H1 (cell line): ENCODE measurements around the gene NIPAL1. TPM values are rescaled to one million over a fixed set of nuclear protein-coding genes. Genes with fewer than 3 reads are reported as not detected.

Experiments used
- CTCF ChIA-PET: fragments of 300-600 bp; sonication (Branson Sonifier 250); formaldehyde crosslinking; loops from one replicate; lab custom pipeline; 2021; ENCODE audit not compliant: partially characterized antibody; lab: Charles Lee
- POLR2A ChIA-PET: fragments of 300-600 bp; sonication (Branson Sonifier 250); formaldehyde crosslinking; loops from one replicate; lab custom pipeline; 2021; ENCODE audit warnings: inconsistent platforms; ENCODE audit not compliant: partially characterized antibody; lab: Charles Lee
- DNase-seq, 2 experiments: peaks; one replicate each; pipeline versions ENCODE4 v3.0.0 to v3.0.0-alpha.2; 2010 to 2022; ENCODE audit warnings: low spot score in 2 of 2, low read depth in 1 of 2, mixed read lengths in 1 of 2
- FAIRE-seq: peaks from 2 replicates; lab custom pipeline; 2011; peaks lifted over from hg19 to GRCh38; lab: Jason Lieb, UNC
- H2AFZ ChIP-seq: 2 replicates; pipeline ENCODE4 v1.8.1; 2012; ENCODE audit warnings: low read length, inconsistent platforms
- H2AK5ac ChIP-seq: 2 replicates; pipeline ENCODE4 v1.6.1; 2013; ENCODE audit warnings: low read depth, low read length
- H2BK120ac ChIP-seq: replicated peaks from 2 replicates; pipeline ENCODE3; 2013; ENCODE audit warnings: low read depth, low read length, inconsistent platforms
- H2BK12ac ChIP-seq: 2 replicates; pipeline ENCODE4 v1.6.1; 2013; ENCODE audit warnings: low read depth, low read length
- H2BK15ac ChIP-seq: 2 replicates; pipeline ENCODE4 v1.6.1; 2013; ENCODE audit warnings: low read length
- H2BK20ac ChIP-seq: 2 replicates; pipeline ENCODE4 v1.6.1; 2013; ENCODE audit warnings: low read length
- H2BK5ac ChIP-seq: 2 replicates; pipeline ENCODE4 v1.6.1; 2013; ENCODE audit warnings: low read depth, low read length
- H3K14ac ChIP-seq: 2 replicates; pipeline ENCODE4 v1.6.1; 2013; ENCODE audit warnings: inconsistent platforms; ENCODE audit not compliant: insufficient read length
- H3K18ac ChIP-seq: 2 replicates; pipeline ENCODE4 v1.6.1; 2013; ENCODE audit warnings: low read length; ENCODE audit errors: extremely low read depth
- H3K23ac ChIP-seq: 2 replicates; pipeline ENCODE4 v1.6.1; 2013; ENCODE audit warnings: inconsistent platforms; ENCODE audit not compliant: insufficient read length
- H3K23me2 ChIP-seq: 2 replicates; pipeline ENCODE4 v1.6.1; 2013; ENCODE audit warnings: low read depth, low read length
- H3K27ac ChIP-seq: 2 replicates; pipeline ENCODE4 v1.6.1; 2011; ENCODE audit warnings: low read depth, low read length, inconsistent platforms
- H3K27me3 ChIP-seq, 4 experiments: replicated peaks in 1 of 4; 1 replicate in 1 of 4; 2 replicates in 3 of 4; pipeline versions ENCODE4 v1.6.1 to v1.8.1; 2011 to 2013; ENCODE audit warnings: low read length in 3 of 4, mild to moderate bottlenecking in 3 of 4, inconsistent platforms in 2 of 4, mixed read lengths in 2 of 4, moderate library complexity in 1 of 4; ENCODE audit not compliant: control insufficient read depth in 3 of 4, insufficient read depth in 3 of 4; ENCODE audit errors: extremely low read depth in 1 of 4
- H3K36me3 ChIP-seq, 4 experiments: 2 replicates each; pipeline versions ENCODE4 v1.6.1 to v1.8.1; 2011 to 2013; ENCODE audit warnings: mild to moderate bottlenecking in 4 of 4, low read length in 3 of 4, moderate library complexity in 2 of 4, control low read depth in 1 of 4, inconsistent platforms in 1 of 4; ENCODE audit not compliant: insufficient read depth in 4 of 4, control insufficient read depth in 2 of 4
- H3K4ac ChIP-seq: replicated peaks from 2 replicates; pipeline ENCODE3; 2013; ENCODE audit warnings: low read length, low read depth, mixed read lengths, inconsistent platforms; ENCODE audit not compliant: insufficient read length
- H3K4me1 ChIP-seq, 4 experiments: replicated peaks in 1 of 4; 1 replicate in 1 of 4; 2 replicates in 3 of 4; pipeline versions ENCODE4 v1.6.1 to v1.8.1; 2011 to 2013; ENCODE audit warnings: low read length in 3 of 4, inconsistent platforms in 2 of 4, mixed read lengths in 1 of 4; ENCODE audit not compliant: insufficient read depth in 4 of 4, control insufficient read depth in 3 of 4
- H3K4me2 ChIP-seq, 2 experiments: 2 replicates each; pipeline versions ENCODE4 v1.6.1 to v1.8.1; 2011 to 2013; ENCODE audit warnings: low read depth in 2 of 2, low read length in 2 of 2, control low read depth in 1 of 2, inconsistent platforms in 1 of 2, mild to moderate bottlenecking in 1 of 2; ENCODE audit not compliant: insufficient read depth in 1 of 2
- H3K4me3 ChIP-seq, 4 experiments: fragments of 200-600, 300-600 bp in 1 of 4; sonication (generic), shearing (Covaris generic), sonication (Bioruptor Twin) in 1 of 4; 2 replicates each; pipeline versions ENCODE4 v1.5.1 to v1.8.1; 2011 to 2016; ENCODE audit warnings: low read length in 4 of 4, low read depth in 3 of 4, control low read depth in 2 of 4, inconsistent platforms in 2 of 4, mild to moderate bottlenecking in 2 of 4, mixed read lengths in 1 of 4, moderate library complexity in 1 of 4; ENCODE audit not compliant: insufficient read depth in 2 of 4; ENCODE audit errors: extremely low read depth in 1 of 4
- H3K56ac ChIP-seq: replicated peaks from 2 replicates; pipeline ENCODE3; 2013; ENCODE audit warnings: low read depth, mild to moderate bottlenecking, mixed read lengths, low read length, inconsistent platforms; ENCODE audit not compliant: insufficient read length
- H3K79me1 ChIP-seq: 2 replicates; pipeline ENCODE4 v1.6.1; 2013; ENCODE audit warnings: low read depth, low read length, control low read depth
- H3K79me2 ChIP-seq, 2 experiments: 2 replicates each; pipeline versions ENCODE4 v1.6.1 to v1.8.1; 2012 to 2013; ENCODE audit warnings: low read length in 2 of 2, mild to moderate bottlenecking in 2 of 2, inconsistent platforms in 1 of 2; ENCODE audit not compliant: insufficient read depth in 2 of 2, control insufficient read depth in 1 of 2
- H3K9ac ChIP-seq, 4 experiments: replicated peaks in 1 of 4; 1 replicate in 1 of 4; 2 replicates in 3 of 4; pipeline versions ENCODE4 v1.6.1 to v1.8.1; 2011 to 2013; ENCODE audit warnings: low read depth in 3 of 4, low read length in 3 of 4, control low read depth in 2 of 4, mild to moderate bottlenecking in 2 of 4, moderate library complexity in 2 of 4, inconsistent platforms in 1 of 4; ENCODE audit errors: extremely low read depth in 1 of 4
- H3K9me3 ChIP-seq, 2 experiments: 2 replicates each; pipeline versions ENCODE4 v1.6.1 to v1.8.1; 2012 to 2013; ENCODE audit warnings: mild to moderate bottlenecking in 2 of 2, moderate library complexity in 2 of 2, control low read depth in 1 of 2, inconsistent platforms in 1 of 2, low read depth in 1 of 2, low read length in 1 of 2, mixed read lengths in 1 of 2; ENCODE audit not compliant: insufficient read depth in 2 of 2
- H4K20me1 ChIP-seq, 2 experiments: replicated peaks in 1 of 2; 2 replicates each; pipeline versions ENCODE3 to v1.8.1; 2011 to 2013; ENCODE audit warnings: inconsistent platforms in 2 of 2, low read length in 2 of 2, mild to moderate bottlenecking in 1 of 2; ENCODE audit not compliant: insufficient read depth in 2 of 2, control insufficient read depth in 1 of 2
- H4K5ac ChIP-seq: 2 replicates; pipeline ENCODE4 v1.6.1; 2013; ENCODE audit warnings: low read length, low read depth, mixed read lengths, inconsistent platforms; ENCODE audit not compliant: insufficient read length
- H4K8ac ChIP-seq: 2 replicates; pipeline ENCODE4 v1.8.0; 2013; ENCODE audit warnings: mild to moderate bottlenecking, moderate library complexity, low read length, inconsistent platforms; ENCODE audit not compliant: insufficient read depth; ENCODE audit errors: extremely low read depth
- H4K91ac ChIP-seq: replicated peaks from 2 replicates; pipeline ENCODE3; 2013; ENCODE audit warnings: low read length, mixed read lengths, inconsistent platforms; ENCODE audit not compliant: insufficient read length
- SIX5 ChIP-seq: IDR thresholded peaks from 2 replicates; pipeline ENCODE4 v1.6.1; 2011; ENCODE audit warnings: mild to moderate bottlenecking, low read depth, low read length
- WGBS, 2 experiments: shearing (Covaris generic) in 1 of 2; methylation state at CpG; one replicate each; pipeline versions ENCODE4 v1.1.6 to v1.1.7; 2013 to 2015; ENCODE audit warnings: low lambda C conversion rate in 2 of 2, mixed read lengths in 2 of 2, inconsistent platforms in 1 of 2, low coverage in 1 of 2, missing lambda C conversion rate in 1 of 2; ENCODE audit not compliant: insufficient replicate concordance in 2 of 2, insufficient coverage in 1 of 2, insufficient read length in 1 of 2; ENCODE audit errors: extremely low coverage in 1 of 2, missing lambda C conversion rate in 1 of 2; 5-methylcytosine and 5-hydroxymethylcytosine counted together
- polyA plus RNA-seq, 7 experiments: library from polyadenylated mRNA; depleted of rRNA in 3 of 7; stranded (reverse) in 5 of 7; unstranded in 2 of 7; fragments of >200 nt in 5 of 7; fragments of 200-250 nt in 2 of 7; gene quantifications; 1 replicate in 5 of 7; 2 replicates in 1 of 7; 4 replicates in 1 of 7; pipeline versions ENCODE4 v1.2.1 to v1.2.3, GENCODE V29; 2011 to 2013; ENCODE audit warnings: missing spikeins in 2 of 7, mixed read lengths in 2 of 7
- total RNA-seq: library from RNA; stranded (reverse); fragmentation: NEBNext Ultra II Directional; extraction: Animal tissue kit (Norgen Biotek cat#: 25700); gene quantifications from 2 replicates; pipeline ENCODE4 v1.2.1, GENCODE V29; 2021

The NIPAL1 gene
- total and polyA plus RNA-seq, 2 of the 8 experiments (the other 6 are each of a cell fraction or from before 2014, with no cell fraction given): 1.4 to 4.9 TPM

GRCh38 chr4:48043504-48043903 is 26.9 kb downstream of the NIPAL1 start:
- Histone ChIP-seq H3K27me3 (no peaks in the 10 kb centered on the region), H3K4me3 (no peak overlapping the region), H3K4me1 (no peaks in the 10 kb centered on the region; a peak in 1 of 7 replicates), H4K5ac (no peak overlapping the region), H3K79me2 (no peaks in the 10 kb centered on the region), H3K23me2 (no peaks in the 10 kb centered on the region), H3K36me3 (no peaks in the 10 kb centered on the region), H4K91ac (no peak overlapping the region), H3K9me3 (no peaks in the 10 kb centered on the region), H4K8ac (no peak overlapping the region), H2BK12ac (no peak overlapping the region), H2BK5ac (no peak overlapping the region), H2BK20ac (no peak overlapping the region), H3K56ac (no peak overlapping the region), H3K14ac (no peak overlapping the region), H2BK15ac (no peak overlapping the region), H2BK120ac (no peak overlapping the region), H2AK5ac (no peak overlapping the region), H3K4me2 (no peak overlapping the region), H2AFZ (no peak overlapping the region), H3K27ac (no peak overlapping the region), H3K23ac (no peak overlapping the region), H4K20me1 (no peaks in the 10 kb centered on the region), H3K79me1 (no peaks in the 10 kb centered on the region; the same call in 1 of the 2 replicates), H3K9ac (no peak overlapping the region), H3K4ac (no peak overlapping the region), H3K18ac (no peak overlapping the region)
- POLR2A ChIA-PET: no interaction called here
- FAIRE-seq (no peak), DNase-seq (no peak)
- WGBS, 2 experiments: 88% methylated on average over 2 of the region's 2 CpGs; no CpG with 5 or more reads in 1 of the 2 experiments
- CTCF ChIA-PET: interaction anchor here (0.6 to 9.3 kb wide), 2 partner anchors 10 to 108 kb away, joined by 3 to 85 read pairs; no protein-coding TSS in a partner anchor
- no peak for TF ChIP-seq SIX5
